Mononuclear cell (primary cell): Measurements from ENCODE around the gene UMOD. TPM values are rescaled to one million over a fixed set of nuclear protein-coding genes. Genes with fewer than 3 reads are reported as not detected.

Experiments used
- total RNA-seq: library from RNA; depleted of rRNA; stranded (reverse); fragments of >200 nt; gene quantifications from one replicate; pipeline ENCODE4 v1.2.3, GENCODE V29; 2012

Gene UMOD
- total RNA-seq, 1 donor: not detected

Other genes with a start within 250 kb of the UMOD start
- gene GP2, start 25.2 kb downstream of the UMOD start, total RNA-seq: not detected
- gene PDILT, start 52.0 kb upstream of the UMOD start, total RNA-seq: not detected
- not detected for gene ACSM5, start 56.8 kb upstream of the UMOD start, total RNA-seq
- not detected for gene ACSM2A, start 98.8 kb upstream of the UMOD start, total RNA-seq
- not detected for gene ACSM2B, start 223.7 kb upstream of the UMOD start, total RNA-seq